ENCODE measurements around the gene RBM26.

Gene RBM26

GRCh38 chr13:79314652-79315051 is 91.4 kb downstream of the RBM26 start:
- H3K27me3 ChIP-seq, result no peaks in the 10 kb centered on the region
- H3K4me1 ChIP-seq (ENCODE audit: control insufficient read depth in 1 of 2, insufficient read depth in 1 of 2, low read depth in 1 of 2, low read length in 1 of 2), result no peaks in the 10 kb centered on the region
- no peak for TF ChIP-seq CTCF (IDR thresholded peaks at IDR 0.05)
- H3K27ac ChIP-seq, result no peak overlapping the region
- H3K9me3 ChIP-seq, result no peaks in the 10 kb centered on the region
- H3K36me3 ChIP-seq, result peaks cover 33% of the 10 kb centered on the region
- H3K4me3 ChIP-seq (ENCODE audit: low read depth in 1 of 2, low read length in 1 of 2), result no peak overlapping the region

- no peaks in the 10 kb centered on the region for H3K27me3 ChIP-seq
- no peaks in the 10 kb centered on the region for H3K4me1 ChIP-seq (ENCODE audit: control insufficient read depth in 1 of 2, insufficient read depth in 1 of 2, low read depth in 1 of 2, low read length in 1 of 2)
- no peak overlapping the region for H3K4me3 ChIP-seq (ENCODE audit: low read depth in 1 of 2, low read length in 1 of 2)
- H3K27ac ChIP-seq, result no peak overlapping the region
- H3K9me3 ChIP-seq, result no peaks in the 10 kb centered on the region
- H3K36me3 ChIP-seq, result peaks cover 14% of the 10 kb centered on the region
- TF ChIP-seq CTCF (IDR thresholded peaks at IDR 0.05), result no peak
Observed at GRCh38 chr13:79312340-79312855, 93.7 kb downstream of the RBM26 start.

GRCh38 chr13:79311386-79311785 is 94.7 kb downstream of the RBM26 start:
- Histone ChIP-seq H3K27ac (no peak overlapping the region), H3K27me3 (no peaks in the 10 kb centered on the region), H3K4me3 (ENCODE audit: low read depth in 1 of 2, low read length in 1 of 2) (no peak overlapping the region), H3K36me3 (peaks cover 14% of the 10 kb centered on the region), H3K9me3 (no peaks in the 10 kb centered on the region), H3K4me1 (ENCODE audit: control insufficient read depth in 1 of 2, insufficient read depth in 1 of 2, low read depth in 1 of 2, low read length in 1 of 2) (no peaks in the 10 kb centered on the region)
- no peak for TF ChIP-seq CTCF (IDR thresholded peaks at IDR 0.05)

- Histone ChIP-seq H3K4me1 (ENCODE audit: control insufficient read depth in 1 of 2, insufficient read depth in 1 of 2, low read depth in 1 of 2, low read length in 1 of 2) (no peaks in the 10 kb centered on the region), H3K36me3 (peaks cover 12% of the 10 kb centered on the region), H3K27ac (no peak overlapping the region), H3K9me3 (no peaks in the 10 kb centered on the region), H3K4me3 (ENCODE audit: low read depth in 1 of 2, low read length in 1 of 2) (no peak overlapping the region), H3K27me3 (no peaks in the 10 kb centered on the region)
- TF ChIP-seq CTCF (IDR thresholded peaks at IDR 0.05), result no peak
Observed at GRCh38 chr13:79309690-79310089, 96.4 kb downstream of the RBM26 start.

- TF ChIP-seq CTCF (IDR thresholded peaks at IDR 0.05), result no peak
- Histone ChIP-seq H3K4me3 (ENCODE audit: low read depth in 1 of 2, low read length in 1 of 2) (no peak overlapping the region), H3K36me3 (peaks cover 4% of the 10 kb centered on the region), H3K4me1 (ENCODE audit: control insufficient read depth in 1 of 2, insufficient read depth in 1 of 2, low read depth in 1 of 2, low read length in 1 of 2) (no peaks in the 10 kb centered on the region), H3K27me3 (no peaks in the 10 kb centered on the region), H3K27ac (no peak overlapping the region), H3K9me3 (no peaks in the 10 kb centered on the region)
Observed at GRCh38 chr13:79307866-79308298, 98.2 kb downstream of the RBM26 start.

- Histone ChIP-seq H3K4me1 (ENCODE audit: control insufficient read depth in 1 of 2, insufficient read depth in 1 of 2, low read depth in 1 of 2, low read length in 1 of 2) (no peaks in the 10 kb centered on the region), H3K4me3 (ENCODE audit: low read depth in 1 of 2, low read length in 1 of 2) (no peak overlapping the region), H3K9me3 (no peaks in the 10 kb centered on the region), H3K36me3 (peaks cover 4% of the 10 kb centered on the region), H3K27me3 (no peaks in the 10 kb centered on the region), H3K27ac (no peak overlapping the region)
- no peak for TF ChIP-seq CTCF (IDR thresholded peaks at IDR 0.05)
Observed at GRCh38 chr13:79307433-79307861, 98.6 kb downstream of the RBM26 start.
